ENCODE measurements around the gene DESI1.

The DESI1 gene

GRCh38 chr22:41555325-41555982 lies 65.4 kb downstream of the DESI1 start:
- H3K4me1 ChIP-seq (ENCODE audit: control insufficient read depth, insufficient read depth, low read length) = no peaks in the 10 kb centered on the region

GRCh38 chr22:41551877-41552582 lies 68.8 kb downstream of the DESI1 start:
- H3K4me3 ChIP-seq (ENCODE audit: low read depth, low read length) = no peak overlapping the region
- no peaks in the 10 kb centered on the region for H3K4me1 ChIP-seq (ENCODE audit: control insufficient read depth, insufficient read depth, low read length)
- H3K27me3 ChIP-seq (ENCODE audit: control insufficient read depth, insufficient read depth, low read length) = no peaks in the 10 kb centered on the region
- H3K36me3 ChIP-seq (ENCODE audit: control insufficient read depth, insufficient read depth, low read length) = no peaks in the 10 kb centered on the region
- no peak overlapping the region for H3K9ac ChIP-seq (ENCODE audit: low read depth, low read length)
- no peaks in the 10 kb centered on the region for H3K9me3 ChIP-seq (ENCODE audit: control insufficient read depth, insufficient read depth, low read length)

More at GRCh38 chr22:41555325-41555982, 65.4 kb downstream of the DESI1 start:
- H3K4me3 ChIP-seq (ENCODE audit: low read depth, low read length) = no peak overlapping the region
- H3K27me3 ChIP-seq (ENCODE audit: control insufficient read depth, insufficient read depth, low read length) = no peaks in the 10 kb centered on the region
- H3K36me3 ChIP-seq (ENCODE audit: control insufficient read depth, insufficient read depth, low read length) = no peaks in the 10 kb centered on the region
- no peak overlapping the region for H3K9ac ChIP-seq (ENCODE audit: low read depth, low read length)
- H3K9me3 ChIP-seq (ENCODE audit: control insufficient read depth, insufficient read depth, low read length) = no peaks in the 10 kb centered on the region

DNA sequence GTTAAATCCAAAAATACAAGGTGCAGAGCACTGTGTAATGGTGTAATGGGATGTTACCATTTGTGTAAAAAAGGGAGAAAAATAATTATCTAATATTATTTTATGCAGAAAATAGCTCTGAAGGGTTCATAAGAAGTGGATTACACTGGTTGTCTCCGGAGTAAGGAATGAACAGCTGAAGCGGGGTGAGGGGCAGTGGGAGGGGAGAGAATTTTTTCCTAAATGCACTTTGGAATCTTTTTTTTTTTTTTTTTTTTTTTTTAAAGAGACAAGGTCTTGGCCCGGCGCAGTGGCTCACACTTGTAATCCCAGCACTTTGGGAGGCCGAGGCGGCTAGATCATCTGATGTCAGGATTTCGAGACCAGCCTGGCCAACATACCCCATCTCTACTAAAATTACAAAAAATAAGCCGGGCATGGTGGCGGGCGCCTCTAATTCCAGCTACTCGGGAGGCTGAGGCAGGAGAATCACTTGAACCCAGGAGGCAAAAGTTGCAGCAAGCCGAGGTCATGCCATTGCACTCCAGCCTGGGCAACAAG lies 69.8 kb downstream of the DESI1 start:
- no peaks in the 10 kb centered on the region for H3K9me3 ChIP-seq (ENCODE audit: control insufficient read depth, insufficient read depth, low read length)
- no peak overlapping the region for H3K4me3 ChIP-seq (ENCODE audit: low read depth, low read length)
- H3K4me1 ChIP-seq (ENCODE audit: control insufficient read depth, insufficient read depth, low read length) = no peaks in the 10 kb centered on the region
- H3K36me3 ChIP-seq (ENCODE audit: control insufficient read depth, insufficient read depth, low read length) = no peaks in the 10 kb centered on the region
- no peak overlapping the region for H3K9ac ChIP-seq (ENCODE audit: low read depth, low read length)
- H3K27me3 ChIP-seq (ENCODE audit: control insufficient read depth, insufficient read depth, low read length) = no peaks in the 10 kb centered on the region

GRCh38 chr22:41548830-41549211 lies 72.0 kb downstream of the DESI1 start:
- Histone ChIP-seq H3K4me1 (ENCODE audit: control insufficient read depth, insufficient read depth, low read length) (peaks cover 6% of the 10 kb centered on the region), H3K4me3 (ENCODE audit: low read depth, low read length) (no peak overlapping the region), H3K36me3 (ENCODE audit: control insufficient read depth, insufficient read depth, low read length) (no peaks in the 10 kb centered on the region), H3K9ac (ENCODE audit: low read depth, low read length) (no peak overlapping the region), H3K9me3 (ENCODE audit: control insufficient read depth, insufficient read depth, low read length) (no peaks in the 10 kb centered on the region), H3K27me3 (ENCODE audit: control insufficient read depth, insufficient read depth, low read length) (peaks cover 2% of the 10 kb centered on the region)
